Stimulated activated CD4-positive, alpha-beta T cell treated with anti-CD3 and anti-CD28 coated beads, TNF-alpha, amount 100 ng/mL, for 48 hours (primary cell): ENCODE results near the gene CA14.
"Not testable (repeated sequence)": the region's sequence is repeated elsewhere in the genome, so short reads cannot be mapped to it uniquely, and the experiment has no call there.

Source experiments
- DNase-seq, 3 donors: peaks; one replicate each; pipeline ENCODE4 v3.0.0-alpha.2; 2020; ENCODE audit warnings: low read depth in 3 of 3

CA14 gene

DNA sequence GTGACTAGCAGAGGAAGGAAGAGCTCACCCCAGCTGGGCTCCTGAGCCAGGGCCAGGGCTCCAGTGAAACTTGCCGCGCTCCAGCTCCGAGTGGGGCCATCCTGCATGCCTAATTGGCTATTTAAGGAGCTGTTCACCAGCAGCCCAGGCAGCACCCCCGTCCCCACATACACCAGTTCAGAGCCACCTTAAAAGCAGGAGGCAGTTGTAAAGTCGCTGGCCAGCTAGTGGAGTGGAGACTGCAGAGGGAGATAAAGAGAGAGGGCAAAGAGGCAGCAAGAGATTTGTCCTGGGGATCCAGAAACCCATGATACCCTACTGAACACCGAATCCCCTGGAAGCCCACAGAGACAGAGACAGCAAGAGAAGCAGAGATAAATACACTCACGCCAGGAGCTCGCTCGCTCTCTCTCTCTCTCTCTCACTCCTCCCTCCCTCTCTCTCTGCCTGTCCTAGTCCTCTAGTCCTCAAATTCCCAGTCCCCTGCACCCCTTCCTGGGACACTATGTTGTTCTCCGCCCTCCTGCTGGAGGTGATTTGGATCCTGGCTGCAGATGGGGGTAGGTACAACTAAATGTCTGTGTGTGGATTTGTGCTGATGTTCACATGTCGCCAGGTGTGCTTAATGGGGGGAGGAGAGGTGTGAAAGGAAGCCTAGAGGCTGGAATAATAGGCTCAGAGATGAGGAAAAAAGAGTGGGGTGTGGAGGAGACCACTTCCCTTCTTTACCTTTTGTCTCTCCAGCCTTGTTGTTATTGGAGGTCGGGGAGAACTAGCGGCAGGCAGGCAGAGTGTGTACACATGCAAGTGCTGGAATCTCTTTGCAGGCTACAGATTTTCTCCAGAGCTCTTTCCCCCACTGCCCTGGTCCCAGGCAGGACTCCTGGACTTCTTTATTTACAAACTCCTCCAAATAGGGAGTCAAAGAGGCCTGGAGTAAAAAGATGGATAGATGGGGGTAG, at the start of gene CA14:
Gene CA14, plus strand, starts transcription at position 151 of the 962 bp plus-strand sequence. Its CDS starts 355 bp downstream, at position 506.
- DNase-seq, result no peak

DNA sequence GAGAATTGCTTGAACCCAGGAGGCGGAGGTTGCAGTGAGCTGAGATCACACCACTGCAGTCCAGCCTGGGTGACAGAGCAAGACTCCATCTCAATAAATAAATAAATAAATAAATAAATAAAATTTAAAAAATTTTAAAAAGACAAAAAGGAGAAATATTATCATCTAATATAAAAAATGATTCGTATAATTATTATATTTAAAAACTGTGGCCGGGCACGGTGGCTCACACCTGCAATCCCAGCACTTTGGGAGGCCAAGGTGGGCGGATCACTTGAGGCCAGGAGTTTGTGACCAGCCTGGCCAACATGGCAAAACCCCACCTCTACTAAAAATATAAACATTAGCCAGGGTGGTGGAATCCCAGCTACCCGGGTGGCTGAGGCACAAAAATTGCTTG, 49.1 kb upstream of the CA14 start:
- not testable (repeated sequence) for DNase-seq

DNA sequence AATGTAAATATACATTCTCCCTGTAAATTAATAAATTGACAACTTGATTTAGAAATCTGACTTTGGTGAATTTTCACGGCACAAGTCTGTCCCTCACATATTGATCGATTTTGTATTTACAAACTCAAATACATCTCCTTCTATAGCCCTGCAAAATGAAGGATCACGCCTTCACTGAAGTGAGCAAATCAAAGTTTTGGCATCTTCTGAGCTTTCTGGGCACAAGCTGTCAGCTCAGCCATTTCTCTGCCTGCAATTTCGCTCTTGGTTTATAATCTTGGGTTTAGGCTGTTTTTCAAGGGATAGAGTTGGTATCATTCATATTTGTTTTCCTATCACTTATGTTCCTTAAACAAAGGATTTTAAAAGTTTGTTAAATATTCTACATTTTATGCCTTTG, 47.5 kb upstream of the CA14 start:
- DNase-seq, result no peak

DNA sequence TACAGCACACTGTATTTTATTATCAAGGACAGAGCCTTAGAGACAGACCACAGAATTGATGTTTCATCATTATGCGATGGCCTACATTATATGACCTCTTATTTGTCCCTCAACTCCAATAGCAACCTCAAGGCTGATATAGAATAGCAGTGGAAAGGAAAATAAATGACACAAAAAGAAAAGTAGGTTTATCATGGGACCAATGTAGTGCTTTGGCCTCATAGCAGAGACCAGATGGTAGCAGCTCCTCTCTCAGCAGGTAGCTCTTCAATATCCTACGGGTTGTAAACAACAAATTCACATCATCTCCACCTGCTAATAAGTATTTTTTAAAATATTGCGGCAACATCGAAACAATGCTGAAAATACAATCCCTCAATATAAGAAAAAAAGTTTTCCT, 46.9 kb upstream of the CA14 start:
- no peak for DNase-seq

DNA sequence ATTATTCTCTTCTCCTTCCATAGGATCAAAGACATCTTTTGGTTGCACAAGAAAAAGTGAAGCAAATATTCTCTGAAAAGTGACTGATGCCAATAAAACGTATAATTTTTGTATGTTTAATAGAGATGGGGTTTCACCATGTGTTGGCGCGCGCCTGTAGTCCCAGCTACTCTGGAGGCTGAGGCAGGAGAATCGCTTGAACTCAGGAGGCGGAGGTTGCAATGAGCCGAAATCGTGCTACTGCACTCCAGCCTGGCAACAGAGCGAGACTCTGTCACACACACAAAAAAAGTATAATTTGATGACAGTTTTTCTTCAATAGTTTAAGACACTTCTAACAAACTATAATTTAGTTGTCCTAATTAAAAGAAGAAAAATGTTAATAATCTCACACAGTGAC, 45.5 kb upstream of the CA14 start:
- no peak for DNase-seq

DNA sequence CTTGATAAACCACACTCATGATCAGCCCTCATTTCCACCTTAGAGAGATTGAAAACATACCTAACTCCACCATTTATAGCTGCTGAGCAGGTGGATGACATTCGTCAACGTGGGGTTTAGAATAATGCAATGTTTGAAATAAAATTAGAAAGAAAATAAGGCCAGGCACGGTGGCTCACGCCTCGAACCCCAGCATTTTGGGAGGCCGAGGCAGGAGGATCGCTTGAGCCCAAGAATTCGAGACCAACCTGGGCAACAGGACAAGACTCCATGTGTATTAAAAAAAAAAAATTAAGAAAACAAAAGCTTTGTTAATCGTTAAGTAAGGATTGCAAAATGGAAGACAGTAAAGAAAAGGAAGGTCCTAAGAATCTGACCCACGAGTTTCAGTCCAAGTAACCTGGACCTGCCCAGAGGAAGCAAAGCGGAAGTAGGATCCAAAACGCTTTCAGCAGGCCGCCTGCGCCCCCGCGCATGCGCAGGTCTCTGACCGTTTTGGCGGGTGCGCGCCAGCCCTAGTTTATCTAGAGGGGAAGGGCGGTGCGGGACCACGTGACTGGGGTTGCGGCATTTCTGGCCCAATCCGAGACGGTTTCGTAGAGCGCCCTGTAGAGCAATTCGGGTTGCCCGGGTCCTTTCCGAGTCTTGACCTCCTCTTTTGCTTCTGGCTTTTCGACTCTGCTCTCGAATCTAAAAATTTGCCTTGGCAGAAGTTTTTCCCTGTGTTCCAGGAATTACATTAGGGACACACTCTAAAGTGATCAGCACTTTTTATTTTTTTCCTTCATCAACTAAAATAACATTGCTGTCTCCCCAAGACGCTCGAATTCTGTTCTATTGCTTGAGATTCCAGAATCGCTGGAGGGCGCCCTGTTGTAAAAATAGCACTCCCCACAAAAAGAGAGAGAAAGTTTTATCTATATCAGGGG, 44.1 kb upstream of the CA14 start:
- peak; percentile 84 to 91 (median 88) for DNase-seq

DNA sequence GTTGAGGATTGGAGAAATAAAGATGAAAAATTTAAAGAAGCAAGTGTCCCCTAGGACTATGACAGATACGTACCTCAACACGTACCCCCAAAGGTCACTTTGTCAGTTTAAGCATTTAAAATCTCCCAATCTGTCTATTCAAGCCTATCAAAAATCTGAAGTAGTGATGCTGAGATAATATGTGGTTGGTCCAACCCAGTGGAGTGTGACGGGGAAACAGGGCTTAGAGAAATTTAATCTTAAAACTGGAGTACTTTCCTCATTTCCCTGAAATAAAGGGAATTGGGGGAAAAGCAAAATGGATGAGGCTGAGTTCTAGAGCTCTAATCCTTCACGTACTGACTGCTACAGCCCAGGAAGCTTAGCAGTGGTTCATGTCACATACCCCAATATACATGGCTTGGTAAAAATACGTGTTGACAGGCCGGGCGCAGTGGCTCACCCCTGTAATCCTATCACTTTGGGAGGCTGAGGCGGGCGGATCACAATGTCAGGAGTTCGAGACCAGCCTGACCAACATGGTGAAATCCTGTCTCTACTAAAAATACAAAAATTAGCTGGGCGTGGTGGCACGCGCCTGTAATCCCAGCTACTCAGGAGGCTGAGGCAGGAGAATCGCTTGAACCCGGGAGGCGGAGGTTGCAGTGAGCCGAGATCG, 43.3 kb upstream of the CA14 start:
- DNase-seq, result not testable (repeated sequence)

DNA sequence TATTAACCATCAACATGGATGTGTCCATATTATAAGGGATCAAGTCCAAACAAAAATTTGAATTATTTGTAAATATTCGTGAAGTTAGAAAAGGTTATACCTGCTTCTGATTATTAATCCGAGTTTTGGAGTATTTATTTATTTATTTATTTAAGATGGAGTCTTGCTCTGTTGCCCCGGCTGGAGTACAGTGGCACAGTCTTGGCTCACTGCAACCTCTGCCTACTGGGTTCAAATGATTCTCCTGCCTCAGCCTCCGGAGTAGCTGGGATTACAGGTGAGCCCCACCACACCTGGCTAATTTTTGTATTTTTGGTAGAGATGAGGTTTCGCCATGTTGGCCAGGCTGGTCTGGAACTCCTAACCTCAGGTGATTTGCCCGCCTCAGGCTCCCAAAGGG, 41.7 kb upstream of the CA14 start:
- DNase-seq, result not testable (repeated sequence)

DNA sequence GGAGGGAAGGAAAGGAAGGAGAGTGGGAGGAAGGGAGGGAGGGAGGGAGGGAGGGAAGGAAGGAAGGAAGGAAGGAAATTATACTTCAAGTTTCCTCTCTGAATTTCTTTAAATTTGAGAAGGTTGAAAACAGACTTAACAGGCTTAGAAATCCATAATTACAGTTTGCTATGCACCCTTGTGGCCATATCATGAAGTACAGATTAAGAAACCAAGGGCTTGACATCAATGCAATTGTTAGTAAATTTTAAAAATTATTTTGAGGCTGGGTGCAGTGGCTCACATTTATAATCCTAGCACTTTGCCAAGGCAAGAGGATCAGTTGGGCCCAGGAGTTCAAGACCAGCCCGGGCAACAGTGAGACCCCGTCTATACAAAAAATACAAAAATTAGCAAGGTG, 36.0 kb upstream of the CA14 start:
- DNase-seq, result no peak

DNA sequence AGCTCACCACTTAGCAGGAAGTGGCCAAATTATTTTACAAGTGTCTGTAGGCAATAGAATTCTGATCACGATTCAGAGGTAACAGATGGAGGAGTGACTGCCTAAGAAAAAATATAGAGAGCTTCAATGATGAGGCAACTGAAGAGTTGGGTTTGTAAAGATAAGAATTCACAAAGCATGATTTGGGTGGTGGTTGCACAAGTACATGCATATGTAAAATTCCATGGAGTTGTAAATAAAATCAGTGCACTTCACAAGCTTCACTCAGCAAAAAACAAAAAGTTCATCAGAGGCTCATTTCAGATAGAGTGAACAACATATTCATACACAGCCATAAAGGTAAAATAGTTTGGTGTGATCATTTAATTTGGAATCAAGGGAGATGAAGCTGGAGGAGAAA, 32.6 kb upstream of the CA14 start:
- DNase-seq, result no peak

DNA sequence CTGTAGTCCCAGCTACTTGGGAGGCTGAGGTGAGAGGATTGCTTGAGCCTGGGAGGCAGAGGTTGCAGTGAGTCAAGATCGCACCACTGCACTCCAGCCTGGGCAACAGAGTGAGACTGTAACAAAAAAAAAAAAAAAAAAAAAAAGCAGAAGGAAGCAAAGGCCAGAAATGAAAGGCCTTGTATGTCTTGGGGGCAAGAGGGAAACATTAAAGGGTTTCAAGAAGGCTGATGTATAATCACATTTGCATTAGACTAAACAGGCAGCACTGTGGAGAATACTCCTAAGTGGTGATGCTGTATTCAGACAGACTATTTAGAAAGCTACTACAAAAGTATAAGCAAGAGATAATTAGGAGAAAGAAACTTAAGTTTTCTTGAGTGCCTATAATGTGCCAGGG, 32.0 kb upstream of the CA14 start:
- DNase-seq, result no peak

DNA sequence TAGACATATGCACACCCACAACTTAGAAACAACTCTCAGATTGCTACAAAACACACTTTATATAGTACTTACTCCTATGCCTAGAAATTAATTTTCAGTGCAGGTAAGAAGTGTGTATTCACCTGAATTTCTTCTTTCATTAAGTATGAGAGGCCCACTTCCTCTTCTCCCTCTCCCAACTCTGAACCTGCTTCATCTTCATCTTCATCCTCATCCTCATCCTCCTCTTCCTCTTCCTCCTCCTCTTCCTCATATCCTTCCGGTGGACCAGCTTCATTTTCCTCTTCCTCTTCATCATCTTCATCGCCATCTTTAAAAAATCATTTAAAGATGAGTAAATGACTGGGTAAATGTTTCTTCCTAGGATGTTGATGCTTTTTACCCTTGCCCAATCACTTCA, 31.1 kb upstream of the CA14 start:
- no peak for DNase-seq

DNA sequence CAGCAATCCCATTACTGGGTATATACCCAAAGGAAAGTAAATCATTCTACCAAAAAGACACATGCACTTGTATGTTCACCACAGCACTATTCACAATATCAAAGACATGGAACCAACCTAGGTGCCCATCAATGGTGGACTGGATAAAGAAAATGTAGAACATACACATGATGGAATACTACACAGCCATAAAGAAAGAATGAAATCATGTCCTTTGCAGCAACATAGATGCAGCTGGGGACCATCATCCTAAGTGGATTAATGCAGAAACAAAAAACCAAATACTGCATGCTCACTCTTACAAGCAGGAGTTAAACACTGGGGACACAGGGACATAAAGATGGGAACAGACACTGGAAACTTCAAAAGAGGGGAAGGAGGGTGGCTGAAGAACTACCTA, 30.3 kb upstream of the CA14 start:
- no peak for DNase-seq

DNA sequence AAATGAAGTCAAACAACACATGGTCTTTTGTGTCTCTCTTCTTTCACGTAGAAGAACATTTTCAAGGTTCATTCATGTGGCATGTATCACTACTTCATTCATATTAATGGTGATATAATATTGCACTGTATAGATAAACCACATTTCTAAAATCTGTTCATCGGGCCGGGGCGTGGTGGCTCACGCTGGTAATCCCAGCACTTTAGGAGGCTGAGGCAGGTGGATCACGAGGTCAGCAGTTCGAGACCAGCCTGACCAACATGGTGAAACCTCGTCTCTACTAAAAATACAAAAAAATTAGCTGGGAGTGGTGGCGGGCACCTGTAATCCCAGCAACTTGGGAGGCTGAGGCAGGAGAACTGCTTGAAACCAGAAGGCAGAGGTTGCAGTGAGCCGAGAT, 29.3 kb upstream of the CA14 start:
- not testable (repeated sequence) for DNase-seq

DNA sequence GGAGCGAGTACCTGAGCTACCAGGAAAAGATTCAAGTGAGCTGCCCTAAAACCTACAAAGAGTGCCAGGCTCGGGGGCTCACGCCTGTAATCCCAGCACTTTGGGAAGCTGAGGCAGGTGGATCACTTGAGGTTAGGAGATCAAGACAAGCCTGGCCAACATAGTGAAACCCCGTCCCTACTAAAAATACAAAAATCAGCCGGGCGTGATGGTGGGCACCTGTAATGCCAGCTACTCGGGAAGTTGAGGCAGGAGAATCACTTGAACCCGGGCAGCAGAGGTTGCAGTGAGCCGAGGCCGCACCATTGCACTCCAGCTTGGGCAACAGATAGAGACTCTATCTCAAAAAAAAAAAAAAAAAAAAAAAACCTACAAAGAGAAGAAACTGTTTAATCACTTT, 24.7 kb upstream of the CA14 start:
- DNase-seq, result not testable (repeated sequence)

DNA sequence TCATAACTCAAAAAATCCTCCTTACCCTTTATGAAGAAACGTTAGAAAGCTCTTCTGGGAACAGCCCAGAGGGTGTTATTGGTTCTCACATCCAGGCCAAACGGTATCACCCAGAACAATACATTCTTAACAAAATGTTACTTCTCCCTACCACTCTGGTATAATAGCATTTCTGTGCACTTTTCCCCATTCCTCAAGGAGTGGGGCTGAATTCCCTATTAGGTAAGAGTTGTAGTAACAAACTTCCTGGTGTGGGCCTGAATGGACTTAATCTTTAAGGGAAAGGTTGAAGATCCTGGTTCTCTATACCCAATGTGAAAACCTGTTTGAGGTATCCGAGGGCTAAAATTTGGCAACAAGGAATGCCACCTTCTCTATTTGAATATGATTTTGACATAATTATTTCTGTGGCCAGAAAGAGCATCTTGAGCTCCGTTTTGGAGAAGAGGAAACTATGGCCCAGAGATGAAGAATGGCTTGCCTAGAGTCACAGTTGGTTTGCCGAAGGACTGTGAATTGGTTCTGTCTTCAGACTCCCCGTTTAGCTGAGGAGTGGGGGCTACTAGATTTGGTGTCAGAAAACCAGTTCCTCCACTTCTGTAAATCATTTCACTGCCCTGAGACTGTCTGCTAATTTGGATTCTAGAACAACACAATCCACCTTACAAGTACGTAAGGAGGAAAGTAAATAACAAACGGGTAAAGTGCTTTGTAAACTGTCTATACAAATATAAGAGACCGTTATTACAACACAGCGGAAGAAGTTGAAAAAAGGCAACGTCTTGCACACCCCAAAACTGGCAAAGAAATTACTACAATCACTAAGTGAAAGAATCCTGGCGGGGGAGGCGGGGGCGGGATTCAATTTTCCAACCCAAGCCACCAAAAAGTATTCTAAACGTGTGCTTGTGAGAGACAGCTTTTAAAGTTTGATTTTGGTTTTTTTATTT, 23.9 kb upstream of the CA14 start:
- peak in 2 of 3 donors; percentile 7 to 21 for DNase-seq

DNA sequence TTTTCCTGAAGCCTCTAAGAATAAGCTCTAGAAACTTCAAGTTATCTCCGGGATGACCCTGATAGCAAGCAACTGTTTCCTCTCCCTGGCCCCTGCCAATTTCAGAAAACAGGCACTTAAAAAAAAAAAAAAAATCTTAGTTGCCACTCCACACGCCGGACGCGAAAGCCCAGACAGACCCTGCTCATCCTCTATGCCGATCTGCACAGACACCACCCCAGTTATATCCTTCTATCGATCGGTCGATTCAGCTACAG, 23.3 kb upstream of the CA14 start:
- no peak for DNase-seq

DNA sequence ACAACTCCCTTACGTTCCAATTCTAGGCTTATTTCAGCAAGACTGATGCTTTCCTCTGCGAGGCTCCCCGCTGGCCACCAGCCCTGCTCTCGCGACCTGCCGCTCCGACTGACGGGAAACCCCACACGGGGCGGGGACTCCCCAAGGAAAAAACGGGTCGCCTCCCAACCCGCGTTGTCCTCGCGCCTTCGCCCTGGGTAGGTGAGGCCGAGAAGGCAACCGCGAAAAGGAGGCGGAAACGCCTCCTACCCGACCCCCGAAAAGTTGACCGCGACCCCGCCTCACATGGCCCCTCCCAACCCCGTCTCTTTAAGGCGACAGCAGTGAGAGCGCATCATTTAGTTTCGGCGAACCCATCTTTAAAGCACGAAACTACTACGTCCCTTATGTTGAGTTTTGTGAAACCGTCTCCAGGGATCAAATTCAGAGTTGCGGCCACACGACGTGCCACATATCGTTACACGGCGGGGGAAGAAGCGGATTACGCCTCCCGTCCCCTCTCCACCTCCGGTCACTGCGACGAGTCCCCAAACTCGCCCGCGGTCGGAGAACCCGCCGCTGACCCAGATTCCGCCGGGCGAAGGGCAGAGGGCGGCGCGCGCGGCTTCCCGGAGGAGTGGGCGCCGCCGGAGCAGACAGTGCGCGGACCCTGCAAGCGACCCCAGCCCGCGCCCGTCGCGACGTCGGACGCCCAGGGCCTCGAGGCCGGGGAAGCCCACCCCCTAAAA, 22.8 kb upstream of the CA14 start:
- peak; percentile 79 to 86 (median 80) for DNase-seq

DNA sequence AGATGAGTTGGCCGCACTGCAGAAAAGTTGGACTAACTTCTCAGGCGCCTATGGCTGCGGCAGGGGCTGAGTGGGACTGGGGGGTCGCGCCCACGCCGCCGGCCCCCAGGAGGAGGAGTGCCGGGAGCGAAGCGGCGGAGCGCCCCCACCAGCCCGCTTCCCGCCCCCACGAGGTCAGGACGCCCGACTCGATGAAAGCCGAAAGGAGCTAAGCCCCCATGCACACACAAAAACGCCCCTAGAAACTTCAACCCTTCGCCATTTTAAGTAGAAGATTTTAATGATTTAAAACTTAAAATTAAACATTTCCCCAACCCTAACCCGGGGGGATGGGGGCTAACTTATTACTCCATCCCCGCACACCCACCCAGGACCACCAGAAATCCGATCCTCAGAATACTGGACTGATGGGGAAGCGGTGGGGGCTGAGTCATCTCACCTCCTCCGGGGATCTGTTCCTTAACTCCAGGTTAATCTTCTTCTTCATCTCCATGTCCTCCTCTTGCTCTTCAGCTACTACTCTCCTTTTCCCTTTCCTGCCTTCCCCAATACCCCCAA, 22.2 kb upstream of the CA14 start:
- peak in 1 of 3 donors; percentile 14 for DNase-seq
